ENCODE measurements around the gene CACTIN.

DNA sequence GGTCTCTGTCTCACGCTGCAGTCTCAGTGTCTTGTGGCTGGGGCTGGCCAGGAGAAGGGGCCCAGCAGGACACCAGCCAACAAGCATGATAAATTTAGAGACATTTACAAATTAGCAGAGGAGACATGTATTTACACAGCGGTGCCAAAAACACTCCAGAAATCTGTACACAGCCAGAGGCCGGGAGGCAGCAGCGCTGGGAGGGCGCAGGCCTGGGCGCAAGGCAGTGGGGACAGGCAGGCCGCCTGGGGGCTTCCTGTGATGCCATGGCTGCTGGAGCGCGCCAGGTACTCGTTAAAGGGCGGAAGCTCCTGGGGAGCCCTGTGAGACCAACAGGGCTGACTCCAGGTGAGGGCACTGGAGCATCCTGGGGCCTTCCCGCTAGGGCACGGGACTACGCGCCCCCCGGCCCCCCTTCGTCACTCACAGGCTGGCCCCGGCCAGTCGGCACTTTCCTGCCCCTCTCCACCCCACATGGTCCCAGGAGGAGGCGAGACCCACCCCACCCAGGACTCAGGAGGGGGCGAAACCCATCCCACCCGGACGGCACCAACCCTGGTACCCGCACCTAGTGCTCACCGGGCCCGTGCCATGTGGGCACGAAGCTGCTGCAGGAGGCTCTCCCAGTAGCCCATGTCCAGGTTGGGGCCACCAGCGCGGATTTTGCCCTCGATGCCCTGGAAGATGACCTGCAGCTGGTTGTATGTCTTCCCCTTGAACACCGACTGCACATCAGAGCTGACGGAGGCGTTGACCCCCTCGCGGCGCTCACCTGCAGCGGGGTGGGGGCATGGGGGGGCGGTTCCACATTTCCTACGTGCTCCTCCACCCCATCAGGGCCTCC lies 12.6 kb downstream of the CACTIN start:
- TF ChIP-seq, protein P1, sequence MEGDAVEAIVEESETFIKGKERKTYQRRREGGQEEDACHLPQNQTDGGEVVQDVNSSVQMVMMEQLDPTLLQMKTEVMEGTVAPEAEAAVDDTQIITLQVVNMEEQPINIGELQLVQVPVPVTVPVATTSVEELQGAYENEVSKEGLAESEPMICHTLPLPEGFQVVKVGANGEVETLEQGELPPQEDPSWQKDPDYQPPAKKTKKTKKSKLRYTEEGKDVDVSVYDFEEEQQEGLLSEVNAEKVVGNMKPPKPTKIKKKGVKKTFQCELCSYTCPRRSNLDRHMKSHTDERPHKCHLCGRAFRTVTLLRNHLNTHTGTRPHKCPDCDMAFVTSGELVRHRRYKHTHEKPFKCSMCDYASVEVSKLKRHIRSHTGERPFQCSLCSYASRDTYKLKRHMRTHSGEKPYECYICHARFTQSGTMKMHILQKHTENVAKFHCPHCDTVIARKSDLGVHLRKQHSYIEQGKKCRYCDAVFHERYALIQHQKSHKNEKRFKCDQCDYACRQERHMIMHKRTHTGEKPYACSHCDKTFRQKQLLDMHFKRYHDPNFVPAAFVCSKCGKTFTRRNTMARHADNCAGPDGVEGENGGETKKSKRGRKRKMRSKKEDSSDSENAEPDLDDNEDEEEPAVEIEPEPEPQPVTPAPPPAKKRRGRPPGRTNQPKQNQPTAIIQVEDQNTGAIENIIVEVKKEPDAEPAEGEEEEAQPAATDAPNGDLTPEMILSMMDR (IDR thresholded peaks at IDR 0.05; ENCODE audit: low read length), result no peak
- TF ChIP-seq EZH2 (IDR thresholded peaks at IDR 0.05; ENCODE audit: borderline replicate concordance, low read length), result no peak

All from OCI-LY1 (cell line).